ENCODE results near the gene RASD1. TPM values are rescaled to one million over a fixed set of nuclear protein-coding genes. Genes with fewer than 3 reads are reported as not detected.

Gene RASD1
- total RNA-seq, 1 experiment from 2014 or later, result 0.30 TPM

- no TSS peak for BruUV-seq (replicated peaks)
These were observed 36.2 kb downstream of the RASD1 start for GRCh38 chr17:17460038-17460437.

More at GRCh38 chr17:17460038-17460437, 36.2 kb downstream of the RASD1 start:
- no peaks in the 10 kb centered on the region for H3K9me2 ChIP-seq (ENCODE audit: insufficient read depth)
- peaks cover 10% of the 10 kb centered on the region for H3K27me3 ChIP-seq (ENCODE audit: insufficient read depth, low read length)
- no peak overlapping the region for H3K27ac ChIP-seq (ENCODE audit: low read depth, low read length)
- H3K4me2 ChIP-seq (ENCODE audit: low read length), result no peak overlapping the region
- no peaks in the 10 kb centered on the region for H3K4me1 ChIP-seq (ENCODE audit: control insufficient read depth in 1 of 2, insufficient read depth in 2 of 2, low read length in 2 of 2)
- no peaks in the 10 kb centered on the region for H3K36me3 ChIP-seq (ENCODE audit: control insufficient read depth in 1 of 2, insufficient read depth in 2 of 2, low read length in 2 of 2)
- ATAC-seq (no peak), DNase-seq (ENCODE audit: low read depth, low spot score) (no peak)
- CTCF ChIA-PET, result no interaction called here
- H3K4me3 ChIP-seq (replicated peaks in 1 of 2; ENCODE audit: low read depth in 1 of 2, low read length in 2 of 2), result no peak overlapping the region
- no peaks in the 10 kb centered on the region for H4K20me1 ChIP-seq (ENCODE audit: insufficient read depth)
- no peak overlapping the region for H3K9ac ChIP-seq (ENCODE audit: low read length)
- H2AFZ ChIP-seq (ENCODE audit: low read depth, low read length, poor library complexity, severe bottlenecking), result no peak overlapping the region
- intact Hi-C loops (cut with micrococcal nuclease), result no loop called here
- no peaks in the 10 kb centered on the region for H3K79me2 ChIP-seq (ENCODE audit: insufficient read depth, low read length)
- H3K9me3 ChIP-seq (ENCODE audit: control insufficient read depth in 1 of 2, insufficient read depth in 1 of 2, low read depth in 1 of 2, low read length in 2 of 2), result no peaks in the 10 kb centered on the region
- POLR2A ChIA-PET, result no interaction called here
- TF ChIP-seq MAX (IDR thresholded peaks at IDR 0.05) (no peak), POLR2A (IDR thresholded peaks at IDR 0.05; ENCODE audit: borderline replicate concordance, extremely low read depth, insufficient read depth, insufficient read length) (no peak), SIN3A (IDR thresholded peaks at IDR 0.05; ENCODE audit: low read depth) (no peak), JUND (IDR thresholded peaks at IDR 0.05) (no peak), CTCF (IDR thresholded peaks at IDR 0.05 in 2 of 3, conservative IDR thresholded peaks at IDR 0.05 in 1 of 3; ENCODE audit: borderline replicate concordance in 1 of 3, insufficient read depth in 1 of 3, low read depth in 2 of 3, low read length in 2 of 3) (no peak), RAD21 (IDR thresholded peaks at IDR 0.05; ENCODE audit: low read depth) (no peak), ZNF274 (IDR thresholded peaks at IDR 0.05; ENCODE audit: low read depth, low read length) (no peak), TCF7L2 (IDR thresholded peaks at IDR 0.05; ENCODE audit: borderline replicate concordance, extremely low read depth, insufficient read depth, insufficient read length) (no peak), ZFX (IDR thresholded peaks at IDR 0.05) (no peak), EZH2phosphoT487 (IDR thresholded peaks at IDR 0.05; ENCODE audit: borderline replicate concordance) (no peak), CEBPB (IDR thresholded peaks at IDR 0.05; ENCODE audit: low read depth) (no peak), ELF1 (IDR thresholded peaks at IDR 0.05; ENCODE audit: borderline replicate concordance, low read depth) (no peak), ZBTB33 (IDR thresholded peaks at IDR 0.05; ENCODE audit: extremely low read depth, insufficient replicate concordance, low read length) (no peak), EZH2 (IDR thresholded peaks at IDR 0.05) (no peak), CBX3 (IDR thresholded peaks at IDR 0.05; ENCODE audit: low read depth) (no peak), ATF3 (IDR thresholded peaks at IDR 0.05) (no peak), POLR2AphosphoS5 (IDR thresholded peaks at IDR 0.05; ENCODE audit: low read depth, low read length) (no peak), FOSL1 (IDR thresholded peaks at IDR 0.05; ENCODE audit: low read depth) (no peak)
- TF ChIP-seq, protein P1, sequence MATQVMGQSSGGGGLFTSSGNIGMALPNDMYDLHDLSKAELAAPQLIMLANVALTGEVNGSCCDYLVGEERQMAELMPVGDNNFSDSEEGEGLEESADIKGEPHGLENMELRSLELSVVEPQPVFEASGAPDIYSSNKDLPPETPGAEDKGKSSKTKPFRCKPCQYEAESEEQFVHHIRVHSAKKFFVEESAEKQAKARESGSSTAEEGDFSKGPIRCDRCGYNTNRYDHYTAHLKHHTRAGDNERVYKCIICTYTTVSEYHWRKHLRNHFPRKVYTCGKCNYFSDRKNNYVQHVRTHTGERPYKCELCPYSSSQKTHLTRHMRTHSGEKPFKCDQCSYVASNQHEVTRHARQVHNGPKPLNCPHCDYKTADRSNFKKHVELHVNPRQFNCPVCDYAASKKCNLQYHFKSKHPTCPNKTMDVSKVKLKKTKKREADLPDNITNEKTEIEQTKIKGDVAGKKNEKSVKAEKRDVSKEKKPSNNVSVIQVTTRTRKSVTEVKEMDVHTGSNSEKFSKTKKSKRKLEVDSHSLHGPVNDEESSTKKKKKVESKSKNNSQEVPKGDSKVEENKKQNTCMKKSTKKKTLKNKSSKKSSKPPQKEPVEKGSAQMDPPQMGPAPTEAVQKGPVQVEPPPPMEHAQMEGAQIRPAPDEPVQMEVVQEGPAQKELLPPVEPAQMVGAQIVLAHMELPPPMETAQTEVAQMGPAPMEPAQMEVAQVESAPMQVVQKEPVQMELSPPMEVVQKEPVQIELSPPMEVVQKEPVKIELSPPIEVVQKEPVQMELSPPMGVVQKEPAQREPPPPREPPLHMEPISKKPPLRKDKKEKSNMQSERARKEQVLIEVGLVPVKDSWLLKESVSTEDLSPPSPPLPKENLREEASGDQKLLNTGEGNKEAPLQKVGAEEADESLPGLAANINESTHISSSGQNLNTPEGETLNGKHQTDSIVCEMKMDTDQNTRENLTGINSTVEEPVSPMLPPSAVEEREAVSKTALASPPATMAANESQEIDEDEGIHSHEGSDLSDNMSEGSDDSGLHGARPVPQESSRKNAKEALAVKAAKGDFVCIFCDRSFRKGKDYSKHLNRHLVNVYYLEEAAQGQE (IDR thresholded peaks at IDR 0.05; ENCODE audit: low read depth), result no peak
- RAD21 ChIA-PET (ENCODE audit: low non-redundant PET in 1 of 2, low total read pairs in 2 of 2, uncharacterized antibody in 2 of 2, unreplicated experiment in 2 of 2), result no interaction called here

Data from HCT116 (cell line).